H1 (cell line): ENCODE results near the gene RBBP8. TPM values are rescaled to one million over a fixed set of nuclear protein-coding genes. Genes with fewer than 3 reads are reported as not detected.

Experiments
- CTCF ChIA-PET: fragments of 300-600 bp; sonication (Branson Sonifier 250); formaldehyde crosslinking; loops from one replicate; lab custom pipeline; 2021; ENCODE audit not compliant: partially characterized antibody; lab: Charles Lee
- POLR2A ChIA-PET: fragments of 300-600 bp; sonication (Branson Sonifier 250); formaldehyde crosslinking; loops from one replicate; lab custom pipeline; 2021; ENCODE audit warnings: inconsistent platforms; ENCODE audit not compliant: partially characterized antibody; lab: Charles Lee
- DNase-seq, 2 experiments: peaks; one replicate each; pipeline versions ENCODE4 v3.0.0 to v3.0.0-alpha.2; 2010 to 2022; ENCODE audit warnings: low spot score in 2 of 2, low read depth in 1 of 2, mixed read lengths in 1 of 2
- FAIRE-seq: peaks from 2 replicates; lab custom pipeline; 2011; peaks lifted over from hg19 to GRCh38; lab: Jason Lieb, UNC
- H2AFZ ChIP-seq: 2 replicates; pipeline ENCODE4 v1.8.1; 2012; ENCODE audit warnings: low read length, inconsistent platforms
- H2AK5ac ChIP-seq: 2 replicates; pipeline ENCODE4 v1.6.1; 2013; ENCODE audit warnings: low read depth, low read length
- H2BK120ac ChIP-seq: replicated peaks from 2 replicates; pipeline ENCODE3; 2013; ENCODE audit warnings: low read depth, low read length, inconsistent platforms
- H2BK12ac ChIP-seq: 2 replicates; pipeline ENCODE4 v1.6.1; 2013; ENCODE audit warnings: low read depth, low read length
- H2BK15ac ChIP-seq: 2 replicates; pipeline ENCODE4 v1.6.1; 2013; ENCODE audit warnings: low read length
- H2BK20ac ChIP-seq: 2 replicates; pipeline ENCODE4 v1.6.1; 2013; ENCODE audit warnings: low read length
- H2BK5ac ChIP-seq: 2 replicates; pipeline ENCODE4 v1.6.1; 2013; ENCODE audit warnings: low read depth, low read length
- H3K14ac ChIP-seq: 2 replicates; pipeline ENCODE4 v1.6.1; 2013; ENCODE audit warnings: inconsistent platforms; ENCODE audit not compliant: insufficient read length
- H3K18ac ChIP-seq: 2 replicates; pipeline ENCODE4 v1.6.1; 2013; ENCODE audit warnings: low read length; ENCODE audit errors: extremely low read depth
- H3K23ac ChIP-seq: 2 replicates; pipeline ENCODE4 v1.6.1; 2013; ENCODE audit warnings: inconsistent platforms; ENCODE audit not compliant: insufficient read length
- H3K23me2 ChIP-seq: 2 replicates; pipeline ENCODE4 v1.6.1; 2013; ENCODE audit warnings: low read depth, low read length
- H3K27ac ChIP-seq: 2 replicates; pipeline ENCODE4 v1.6.1; 2011; ENCODE audit warnings: low read depth, low read length, inconsistent platforms
- H3K27me3 ChIP-seq, 4 experiments: replicated peaks in 1 of 4; 1 replicate in 1 of 4; 2 replicates in 3 of 4; pipeline versions ENCODE4 v1.6.1 to v1.8.1; 2011 to 2013; ENCODE audit warnings: low read length in 3 of 4, mild to moderate bottlenecking in 3 of 4, inconsistent platforms in 2 of 4, mixed read lengths in 2 of 4, moderate library complexity in 1 of 4; ENCODE audit not compliant: control insufficient read depth in 3 of 4, insufficient read depth in 3 of 4; ENCODE audit errors: extremely low read depth in 1 of 4
- H3K36me3 ChIP-seq, 4 experiments: 2 replicates each; pipeline versions ENCODE4 v1.6.1 to v1.8.1; 2011 to 2013; ENCODE audit warnings: mild to moderate bottlenecking in 4 of 4, low read length in 3 of 4, moderate library complexity in 2 of 4, control low read depth in 1 of 4, inconsistent platforms in 1 of 4; ENCODE audit not compliant: insufficient read depth in 4 of 4, control insufficient read depth in 2 of 4
- H3K4ac ChIP-seq: replicated peaks from 2 replicates; pipeline ENCODE3; 2013; ENCODE audit warnings: low read length, low read depth, mixed read lengths, inconsistent platforms; ENCODE audit not compliant: insufficient read length
- H3K4me1 ChIP-seq, 4 experiments: replicated peaks in 1 of 4; 1 replicate in 1 of 4; 2 replicates in 3 of 4; pipeline versions ENCODE4 v1.6.1 to v1.8.1; 2011 to 2013; ENCODE audit warnings: low read length in 3 of 4, inconsistent platforms in 2 of 4, mixed read lengths in 1 of 4; ENCODE audit not compliant: insufficient read depth in 4 of 4, control insufficient read depth in 3 of 4
- H3K4me2 ChIP-seq, 2 experiments: 2 replicates each; pipeline versions ENCODE4 v1.6.1 to v1.8.1; 2011 to 2013; ENCODE audit warnings: low read depth in 2 of 2, low read length in 2 of 2, control low read depth in 1 of 2, inconsistent platforms in 1 of 2, mild to moderate bottlenecking in 1 of 2; ENCODE audit not compliant: insufficient read depth in 1 of 2
- H3K4me3 ChIP-seq, 4 experiments: fragments of 200-600, 300-600 bp in 1 of 4; sonication (generic), shearing (Covaris generic), sonication (Bioruptor Twin) in 1 of 4; 2 replicates each; pipeline versions ENCODE4 v1.5.1 to v1.8.1; 2011 to 2016; ENCODE audit warnings: low read length in 4 of 4, low read depth in 3 of 4, control low read depth in 2 of 4, inconsistent platforms in 2 of 4, mild to moderate bottlenecking in 2 of 4, mixed read lengths in 1 of 4, moderate library complexity in 1 of 4; ENCODE audit not compliant: insufficient read depth in 2 of 4; ENCODE audit errors: extremely low read depth in 1 of 4
- H3K56ac ChIP-seq: replicated peaks from 2 replicates; pipeline ENCODE3; 2013; ENCODE audit warnings: low read depth, mild to moderate bottlenecking, mixed read lengths, low read length, inconsistent platforms; ENCODE audit not compliant: insufficient read length
- H3K79me1 ChIP-seq: 2 replicates; pipeline ENCODE4 v1.6.1; 2013; ENCODE audit warnings: low read depth, low read length, control low read depth
- H3K79me2 ChIP-seq, 2 experiments: 2 replicates each; pipeline versions ENCODE4 v1.6.1 to v1.8.1; 2012 to 2013; ENCODE audit warnings: low read length in 2 of 2, mild to moderate bottlenecking in 2 of 2, inconsistent platforms in 1 of 2; ENCODE audit not compliant: insufficient read depth in 2 of 2, control insufficient read depth in 1 of 2
- H3K9ac ChIP-seq, 4 experiments: replicated peaks in 1 of 4; 1 replicate in 1 of 4; 2 replicates in 3 of 4; pipeline versions ENCODE4 v1.6.1 to v1.8.1; 2011 to 2013; ENCODE audit warnings: low read depth in 3 of 4, low read length in 3 of 4, control low read depth in 2 of 4, mild to moderate bottlenecking in 2 of 4, moderate library complexity in 2 of 4, inconsistent platforms in 1 of 4; ENCODE audit errors: extremely low read depth in 1 of 4
- H3K9me3 ChIP-seq, 2 experiments: 2 replicates each; pipeline versions ENCODE4 v1.6.1 to v1.8.1; 2012 to 2013; ENCODE audit warnings: mild to moderate bottlenecking in 2 of 2, moderate library complexity in 2 of 2, control low read depth in 1 of 2, inconsistent platforms in 1 of 2, low read depth in 1 of 2, low read length in 1 of 2, mixed read lengths in 1 of 2; ENCODE audit not compliant: insufficient read depth in 2 of 2
- H4K20me1 ChIP-seq, 2 experiments: replicated peaks in 1 of 2; 2 replicates each; pipeline versions ENCODE3 to v1.8.1; 2011 to 2013; ENCODE audit warnings: inconsistent platforms in 2 of 2, low read length in 2 of 2, mild to moderate bottlenecking in 1 of 2; ENCODE audit not compliant: insufficient read depth in 2 of 2, control insufficient read depth in 1 of 2
- H4K5ac ChIP-seq: 2 replicates; pipeline ENCODE4 v1.6.1; 2013; ENCODE audit warnings: low read length, low read depth, mixed read lengths, inconsistent platforms; ENCODE audit not compliant: insufficient read length
- H4K8ac ChIP-seq: 2 replicates; pipeline ENCODE4 v1.8.0; 2013; ENCODE audit warnings: mild to moderate bottlenecking, moderate library complexity, low read length, inconsistent platforms; ENCODE audit not compliant: insufficient read depth; ENCODE audit errors: extremely low read depth
- H4K91ac ChIP-seq: replicated peaks from 2 replicates; pipeline ENCODE3; 2013; ENCODE audit warnings: low read length, mixed read lengths, inconsistent platforms; ENCODE audit not compliant: insufficient read length
- BRCA1 ChIP-seq: IDR thresholded peaks from 2 replicates; pipeline ENCODE4 v1.6.1; 2012; ENCODE audit warnings: low read depth, low read length, improper control_type of control experiment
- CHD2 ChIP-seq: IDR thresholded peaks from 2 replicates; pipeline ENCODE4 v1.6.1; 2012; ENCODE audit warnings: low read length, improper control_type of control experiment
- GTF2F1 ChIP-seq: IDR thresholded peaks from 2 replicates; pipeline ENCODE4 v1.6.1; 2012; ENCODE audit warnings: low read depth, low read length, improper control_type of control experiment, borderline replicate concordance
- RFX5 ChIP-seq: IDR thresholded peaks from 2 replicates; pipeline ENCODE4 v1.6.1; 2011; ENCODE audit warnings: low read depth, low read length, improper control_type of control experiment, borderline replicate concordance
- SIX5 ChIP-seq: IDR thresholded peaks from 2 replicates; pipeline ENCODE4 v1.6.1; 2011; ENCODE audit warnings: mild to moderate bottlenecking, low read depth, low read length
- SP1 ChIP-seq: IDR thresholded peaks from 2 replicates; pipeline ENCODE4 v1.6.1; 2011; ENCODE audit warnings: low read depth, low read length
- WGBS, 2 experiments: shearing (Covaris generic) in 1 of 2; methylation state at CpG; one replicate each; pipeline versions ENCODE4 v1.1.6 to v1.1.7; 2013 to 2015; ENCODE audit warnings: low lambda C conversion rate in 2 of 2, mixed read lengths in 2 of 2, inconsistent platforms in 1 of 2, low coverage in 1 of 2, missing lambda C conversion rate in 1 of 2; ENCODE audit not compliant: insufficient replicate concordance in 2 of 2, insufficient coverage in 1 of 2, insufficient read length in 1 of 2; ENCODE audit errors: extremely low coverage in 1 of 2, missing lambda C conversion rate in 1 of 2; 5-methylcytosine and 5-hydroxymethylcytosine counted together
- polyA plus RNA-seq, 7 experiments: library from polyadenylated mRNA; depleted of rRNA in 3 of 7; stranded (reverse) in 5 of 7; unstranded in 2 of 7; fragments of >200 nt in 5 of 7; fragments of 200-250 nt in 2 of 7; gene quantifications; 1 replicate in 5 of 7; 2 replicates in 1 of 7; 4 replicates in 1 of 7; pipeline versions ENCODE4 v1.2.1 to v1.2.3, GENCODE V29; 2011 to 2013; ENCODE audit warnings: missing spikeins in 2 of 7, mixed read lengths in 2 of 7
- total RNA-seq: library from RNA; stranded (reverse); fragmentation: NEBNext Ultra II Directional; extraction: Animal tissue kit (Norgen Biotek cat#: 25700); gene quantifications from 2 replicates; pipeline ENCODE4 v1.2.1, GENCODE V29; 2021
- TF ChIP-seq, protein P1 (sequence below): IDR thresholded peaks from 2 replicates; pipeline ENCODE4 v1.6.1; 2012; ENCODE audit warnings: low read length, inconsistent platforms

Gene RBBP8
- total and polyA plus RNA-seq, 2 of the 8 experiments (the other 6 are each of a cell fraction or from before 2014, with no cell fraction given), result 16.1 to 65.8 TPM

DNA sequence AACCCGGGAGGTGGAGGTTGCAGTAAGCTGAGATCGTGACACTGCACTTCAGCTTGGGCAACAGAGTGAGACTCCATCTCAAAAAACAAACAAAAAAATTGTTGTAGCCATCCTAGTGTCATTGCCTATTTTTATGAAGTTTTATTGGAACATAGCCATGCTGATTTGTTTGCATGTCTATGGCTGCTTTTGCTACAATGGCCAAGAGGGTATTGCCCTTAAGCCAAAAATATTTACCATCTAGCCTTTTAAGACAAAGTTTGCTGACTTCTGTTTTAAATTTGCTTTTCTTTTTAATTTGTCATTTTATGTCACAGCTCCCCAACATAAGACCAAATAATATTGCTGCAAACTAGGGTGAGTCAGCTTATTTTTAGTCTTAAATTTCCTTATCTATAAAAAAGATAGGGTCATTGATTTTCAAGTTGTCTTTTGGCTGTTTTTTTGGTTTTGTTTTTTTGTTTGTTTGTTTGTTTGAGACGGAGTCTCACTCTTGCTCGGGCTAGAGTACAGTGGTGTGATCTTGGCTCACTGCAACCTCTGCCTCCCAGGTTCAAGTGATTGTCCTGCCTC, 132.2 kb downstream of the RBBP8 start:
- Histone ChIP-seq H3K14ac (no peak overlapping the region), H2AK5ac (no peak overlapping the region), H3K4me2 (no peak overlapping the region), H4K20me1 (no peaks in the 10 kb centered on the region), H3K4me3 (no peak overlapping the region), H3K36me3 (peaks cover 0 to 2% (median 0%) of the 10 kb centered on the region in 4 experiments; a peak in 2 of 8 replicates), H3K27ac (no peak overlapping the region), H3K23ac (no peak overlapping the region), H2BK12ac (no peak overlapping the region), H2BK20ac (no peak overlapping the region), H3K79me2 (no peaks in the 10 kb centered on the region), H3K23me2 (no peaks in the 10 kb centered on the region), H2AFZ (no peak overlapping the region), H2BK120ac (no peak overlapping the region), H3K4ac (no peak overlapping the region), H2BK15ac (no peak overlapping the region), H4K8ac (no peak overlapping the region), H3K18ac (no peak overlapping the region), H3K4me1 (peaks cover 0 to 2% (median 0%) of the 10 kb centered on the region in 4 experiments; a peak in 2 of 7 replicates), H3K9ac (no peak overlapping the region), H4K5ac (no peak overlapping the region), H4K91ac (no peak overlapping the region), H2BK5ac (no peak overlapping the region), H3K27me3 (no peaks in the 10 kb centered on the region), H3K56ac (no peak overlapping the region), H3K9me3 (0 out of 4 replicates have a peak, but pooled peaks cover 2 to 4% of the 10 kb centered on the region in 2 experiments), H3K79me1 (no peaks in the 10 kb centered on the region)
- ChIA-PET POLR2A (interaction anchor here (0.7 kb wide), 1 partner anchor 178 kb away, joined by 3 read pairs; no protein-coding TSS in a partner anchor), CTCF (interaction anchor here (0.7 to 2.8 kb wide), 5 partner anchors 10 to 251 kb away, joined by 3 to 14 read pairs (median 3); no protein-coding TSS in a partner anchor)
- 91% methylated on average over 4 of the region's 4 CpGs; no CpG with 5 or more reads in 1 of the 2 experiments for WGBS, 2 experiments
- FAIRE-seq (no peak), DNase-seq (no peak)
- TF ChIP-seq SP1, result no peak
- TF ChIP-seq RFX5, result no peak
- TF ChIP-seq BRCA1, result no peak
- TF ChIP-seq CHD2, result no peak
- TF ChIP-seq, protein P1, sequence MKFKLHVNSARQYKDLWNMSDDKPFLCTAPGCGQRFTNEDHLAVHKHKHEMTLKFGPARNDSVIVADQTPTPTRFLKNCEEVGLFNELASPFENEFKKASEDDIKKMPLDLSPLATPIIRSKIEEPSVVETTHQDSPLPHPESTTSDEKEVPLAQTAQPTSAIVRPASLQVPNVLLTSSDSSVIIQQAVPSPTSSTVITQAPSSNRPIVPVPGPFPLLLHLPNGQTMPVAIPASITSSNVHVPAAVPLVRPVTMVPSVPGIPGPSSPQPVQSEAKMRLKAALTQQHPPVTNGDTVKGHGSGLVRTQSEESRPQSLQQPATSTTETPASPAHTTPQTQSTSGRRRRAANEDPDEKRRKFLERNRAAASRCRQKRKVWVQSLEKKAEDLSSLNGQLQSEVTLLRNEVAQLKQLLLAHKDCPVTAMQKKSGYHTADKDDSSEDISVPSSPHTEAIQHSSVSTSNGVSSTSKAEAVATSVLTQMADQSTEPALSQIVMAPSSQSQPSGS, result no peak
- no peak for TF ChIP-seq GTF2F1
- no peak for TF ChIP-seq SIX5
